Stimulated activated naive B cell treated with anti-CD40 and anti-IgM and Interleukin-4, amounts not matched to agents 10 μg/mL and 1 μg/mL and 100 μg/mL, for 72 hours (primary cell): ENCODE results near the gene RBM34.
"Not testable (repeated sequence)": the region's sequence is repeated elsewhere in the genome, so short reads cannot be mapped to it uniquely, and the experiment has no call there.

Experiments
- ATAC-seq, 2 donors: fragments of 150-1000 bp; cut with Tn5 transposase; replicated peaks; 2 replicates each; pipeline ENCODE4 v1.10.0; 2021; ENCODE audit warnings: moderate library complexity in 1 of 2
- DNase-seq: peaks from one replicate; pipeline ENCODE4 v3.0.0; 2021
- H3K27ac Mint-ChIP-seq: one replicate; pipeline ENCODE4 v1.8.0; 2022; ENCODE audit warnings: mild to moderate bottlenecking, mixed read lengths
- H3K27me3 Mint-ChIP-seq, 2 donors: one replicate each; pipeline ENCODE4 v1.8.0; 2022; ENCODE audit warnings: mixed read lengths in 2 of 2
- H3K36me3 Mint-ChIP-seq, 2 donors: one replicate each; pipeline ENCODE4 v1.8.0; 2022; ENCODE audit warnings: mixed read lengths in 2 of 2, mild to moderate bottlenecking in 1 of 2
- H3K4me1 Mint-ChIP-seq, 2 donors: one replicate each; pipeline ENCODE4 v1.8.0; 2022; ENCODE audit warnings: mixed read lengths in 2 of 2, mild to moderate bottlenecking in 1 of 2
- H3K4me3 Mint-ChIP-seq, 2 donors: one replicate each; pipeline ENCODE4 v1.8.0; 2022; ENCODE audit warnings: mild to moderate bottlenecking in 2 of 2, mixed read lengths in 2 of 2, moderate library complexity in 1 of 2
- H3K9me3 Mint-ChIP-seq, 2 donors: one replicate each; pipeline ENCODE4 v1.8.0; 2022; ENCODE audit warnings: mixed read lengths in 2 of 2, mild to moderate bottlenecking in 1 of 2

RBM34 gene

DNA sequence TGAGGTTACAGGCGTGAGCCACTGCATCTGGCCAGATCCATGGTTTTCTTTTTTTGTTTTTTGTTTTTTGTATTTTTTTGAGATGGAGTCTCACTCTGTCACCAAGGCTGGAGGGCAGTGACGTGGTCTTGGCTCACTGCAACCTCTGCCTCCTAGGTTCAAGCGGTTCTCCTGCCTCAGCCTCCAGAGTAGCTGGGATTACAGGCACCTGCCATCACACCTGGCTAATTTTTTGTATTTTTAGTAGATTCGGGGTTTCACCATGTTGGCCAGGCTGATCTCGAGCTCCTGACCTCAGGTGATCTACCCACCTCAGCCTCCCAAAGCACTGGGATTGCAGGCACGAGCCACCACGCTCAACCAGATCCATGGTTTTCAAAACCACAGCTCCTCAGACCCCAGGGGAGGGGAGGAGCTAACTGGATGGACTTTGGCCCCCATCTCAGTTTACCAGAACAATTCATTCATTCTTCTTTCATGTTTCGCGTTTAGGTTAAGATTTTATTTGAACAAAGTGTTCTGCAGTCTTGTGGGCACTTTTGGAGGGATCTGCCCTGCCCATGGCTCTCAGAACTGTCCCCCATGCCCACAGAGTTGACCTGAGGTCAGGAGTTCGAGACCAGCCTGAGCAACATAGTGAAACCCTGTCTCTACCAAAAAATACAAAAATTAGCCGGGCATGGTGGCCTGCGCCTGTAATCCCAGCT lies 75.5 kb downstream of the RBM34 start:
- not testable (repeated sequence) for ATAC-seq, H3K36me3 Mint-ChIP-seq, H3K9me3 Mint-ChIP-seq, DNase-seq, H3K27me3 Mint-ChIP-seq, H3K27ac Mint-ChIP-seq, H3K4me3 Mint-ChIP-seq
- peaks cover 18 to 20% of the 10 kb centered on the region in 2 donors for H3K4me1 Mint-ChIP-seq
